Mesendoderm (in vitro differentiated cells): ENCODE data around the gene GRK4.

ENCODE experiments used
- DNase-seq: peaks from one replicate; pipeline ENCODE4 v3.0.0; 2013
- H2AK5ac ChIP-seq: 2 replicates; pipeline ENCODE4 v1.6.1; 2013; ENCODE audit warnings: low read length, inconsistent platforms
- H2BK120ac ChIP-seq: 2 replicates; pipeline ENCODE4 v1.6.1; 2013; ENCODE audit warnings: low read depth, mild to moderate bottlenecking, low read length, moderate library complexity, mixed read lengths
- H2BK15ac ChIP-seq: replicated peaks from 2 replicates; pipeline ENCODE4 v1.6.1; 2013; ENCODE audit warnings: low read depth, mild to moderate bottlenecking, moderate library complexity
- H2BK5ac ChIP-seq: 2 replicates; pipeline ENCODE4 v1.6.1; 2013; ENCODE audit warnings: low read length, inconsistent platforms
- H3K18ac ChIP-seq: 2 replicates; pipeline ENCODE4 v1.6.1; 2013; ENCODE audit warnings: mild to moderate bottlenecking, low read length, mixed read lengths
- H3K23ac ChIP-seq: one replicate; pipeline ENCODE4 v1.6.1; 2013; ENCODE audit warnings: low read length
- H3K27ac ChIP-seq: 2 replicates; pipeline ENCODE4 v1.5.1; 2013; ENCODE audit warnings: low read depth, mild to moderate bottlenecking, inconsistent platforms, low read length, moderate library complexity
- H3K27me3 ChIP-seq: 2 replicates; pipeline ENCODE4 v1.6.1; 2013; ENCODE audit warnings: low read length, control low read depth, mild to moderate bottlenecking, inconsistent platforms; ENCODE audit not compliant: insufficient read depth, poor library complexity
- H3K36me3 ChIP-seq: 2 replicates; pipeline ENCODE4 v1.6.1; 2013; ENCODE audit warnings: low read length, inconsistent platforms; ENCODE audit not compliant: control insufficient read depth, insufficient read depth
- H3K4ac ChIP-seq: one replicate; pipeline ENCODE4 v1.6.1; 2013; ENCODE audit warnings: low read depth, mild to moderate bottlenecking, low read length, moderate library complexity
- H3K4me1 ChIP-seq: 2 replicates; pipeline ENCODE4 v1.6.1; 2013; ENCODE audit warnings: low read depth, low read length, inconsistent platforms; ENCODE audit not compliant: control insufficient read depth
- H3K4me2 ChIP-seq: 2 replicates; pipeline ENCODE4 v1.6.1; 2013; ENCODE audit warnings: low read length
- H3K4me3 ChIP-seq: 2 replicates; pipeline ENCODE4 v1.5.1; 2013; ENCODE audit warnings: mild to moderate bottlenecking, low read length
- H3K56ac ChIP-seq: one replicate; pipeline ENCODE4 v1.6.1; 2013; ENCODE audit warnings: low read length
- H3K79me1 ChIP-seq: 2 replicates; pipeline ENCODE4 v1.6.1; 2013; ENCODE audit warnings: low read length, inconsistent platforms
- H3K79me2 ChIP-seq: 2 replicates; pipeline ENCODE4 v1.6.1; 2013; ENCODE audit warnings: mild to moderate bottlenecking, low read length; ENCODE audit not compliant: control insufficient read depth, insufficient read depth
- H3K9ac ChIP-seq: 2 replicates; pipeline ENCODE4 v1.6.1; 2013; ENCODE audit warnings: low read length, inconsistent platforms
- H4K5ac ChIP-seq: one replicate; pipeline ENCODE4 v1.6.1; 2013; ENCODE audit warnings: low read length
- H4K8ac ChIP-seq: one replicate; pipeline ENCODE4 v1.6.1; 2013; ENCODE audit warnings: low read depth, mild to moderate bottlenecking, control low read depth, low read length, moderate library complexity
- WGBS: extraction: QIAGEN DNeasy Blood & Tissue Kit; methylation state at CpG from one replicate; pipeline ENCODE4 v1.1.7; 2013; ENCODE audit warnings: low lambda C conversion rate, missing lambda C conversion rate; ENCODE audit not compliant: insufficient coverage; ENCODE audit errors: extremely low coverage; 5-methylcytosine and 5-hydroxymethylcytosine counted together

GRK4 gene

DNA sequence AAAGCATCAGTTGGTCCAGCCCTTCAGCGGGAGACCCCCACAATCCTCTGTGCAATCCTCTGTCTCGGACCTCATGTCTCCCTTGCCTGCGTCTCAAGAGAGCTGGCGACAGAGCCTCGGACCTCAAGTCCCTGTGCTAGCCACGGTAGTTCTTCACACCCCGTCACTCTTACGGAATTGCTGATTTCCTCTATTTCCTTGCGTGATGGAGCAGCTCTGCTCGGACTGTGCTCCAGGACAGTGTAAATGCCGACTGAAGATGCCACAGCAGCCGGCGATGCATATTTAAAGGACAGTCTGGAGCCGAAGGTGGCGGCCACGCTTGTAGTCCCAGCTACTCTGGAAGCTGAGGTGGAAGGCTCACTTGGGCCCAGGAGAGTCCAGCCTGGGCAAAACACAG lies 1.9 kb downstream of the GRK4 start:
- no peak overlapping the region for H4K5ac ChIP-seq
- H3K23ac ChIP-seq, result no peak overlapping the region
- H2BK120ac ChIP-seq, result no peak overlapping the region
- H3K27me3 ChIP-seq, result no peaks in the 10 kb centered on the region
- H3K56ac ChIP-seq, result no peak overlapping the region
- no peak overlapping the region for H3K18ac ChIP-seq
- peaks cover 15% of the 10 kb centered on the region for H3K79me2 ChIP-seq
- no peak overlapping the region for H2AK5ac ChIP-seq
- H2BK5ac ChIP-seq, result no peak overlapping the region
- H4K8ac ChIP-seq, result no peak overlapping the region
- H3K9ac ChIP-seq, result no peak overlapping the region
- WGBS, result no CpG with 5 or more reads among the region's 16 CpGs
- no peak overlapping the region for H3K4me2 ChIP-seq
- no peak for DNase-seq
- no peak overlapping the region for H2BK15ac ChIP-seq
- H3K27ac ChIP-seq, result no peak overlapping the region
- no peaks in the 10 kb centered on the region for H3K4me1 ChIP-seq
- no peaks in the 10 kb centered on the region for H3K36me3 ChIP-seq
- no peak overlapping the region for H3K4me3 ChIP-seq
- no peak overlapping the region for H3K4ac ChIP-seq
- peaks cover 5% of the 10 kb centered on the region for H3K79me1 ChIP-seq

DNA sequence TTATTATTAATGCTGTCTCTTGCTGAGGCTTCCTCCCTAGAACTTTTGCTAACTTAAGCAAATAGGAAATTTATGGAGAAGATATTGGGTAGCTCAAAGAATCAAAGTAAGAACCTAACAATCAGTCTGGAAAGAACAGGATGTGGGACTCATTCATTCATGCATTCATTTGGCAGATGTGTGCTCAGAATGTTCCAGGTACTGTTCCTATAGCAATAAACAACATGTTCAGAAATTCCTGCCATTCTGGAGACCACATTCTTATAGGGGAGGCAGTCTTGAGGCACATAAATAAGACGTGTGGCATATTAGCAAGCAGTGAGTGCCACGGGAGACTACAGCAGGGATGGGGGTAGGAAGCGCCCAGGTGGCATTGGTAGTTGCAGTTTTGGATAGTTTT lies 5.0 kb downstream of the GRK4 start:
- Histone ChIP-seq H4K5ac (no peak overlapping the region), H3K27ac (no peak overlapping the region), H3K18ac (no peak overlapping the region), H3K4me1 (no peaks in the 10 kb centered on the region), H3K9ac (no peak overlapping the region), H3K4me2 (no peak overlapping the region), H3K4me3 (no peak overlapping the region), H4K8ac (no peak overlapping the region), H2AK5ac (no peak overlapping the region), H2BK5ac (no peak overlapping the region), H2BK120ac (no peak overlapping the region), H3K27me3 (no peaks in the 10 kb centered on the region), H3K79me1 (no peaks in the 10 kb centered on the region), H3K4ac (no peak overlapping the region), H3K36me3 (no peaks in the 10 kb centered on the region), H2BK15ac (no peak overlapping the region), H3K79me2 (no peaks in the 10 kb centered on the region), H3K56ac (no peak overlapping the region), H3K23ac (no peak overlapping the region)
- no peak for DNase-seq
- WGBS, result no CpG with 5 or more reads among the region's 3 CpGs

DNA sequence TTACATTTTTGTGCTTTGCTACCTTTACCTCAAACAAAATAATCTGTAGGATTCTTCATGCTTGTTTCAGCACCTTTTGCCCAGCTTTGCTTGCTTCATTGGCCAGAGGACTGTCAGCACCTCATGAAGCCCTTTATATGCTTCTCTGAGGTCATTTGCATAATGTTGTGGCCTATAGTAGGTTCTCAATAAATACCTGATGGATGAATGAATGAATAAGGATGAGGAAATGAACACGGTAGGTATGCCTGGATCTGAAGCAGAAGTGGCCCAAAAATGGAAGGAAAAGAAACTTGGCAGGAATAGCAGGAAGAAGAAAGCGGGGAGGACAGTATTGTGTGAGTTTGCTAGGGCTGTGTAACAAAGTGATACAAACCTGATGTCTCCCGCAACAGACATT lies 7.9 kb downstream of the GRK4 start:
- H3K79me2 ChIP-seq, result no peaks in the 10 kb centered on the region
- H2BK15ac ChIP-seq, result no peak overlapping the region
- H2AK5ac ChIP-seq, result no peak overlapping the region
- H3K36me3 ChIP-seq, result no peaks in the 10 kb centered on the region
- H3K4me2 ChIP-seq, result no peak overlapping the region
- no peak overlapping the region for H2BK5ac ChIP-seq
- no peak for DNase-seq
- H3K79me1 ChIP-seq, result no peaks in the 10 kb centered on the region
- no CpG with 5 or more reads among the region's 3 CpGs for WGBS
- no peak overlapping the region for H3K4ac ChIP-seq
- H3K4me3 ChIP-seq, result no peak overlapping the region
- no peak overlapping the region for H4K8ac ChIP-seq
- no peak overlapping the region for H4K5ac ChIP-seq
- no peak overlapping the region for H3K56ac ChIP-seq
- no peak overlapping the region for H3K23ac ChIP-seq
- no peak overlapping the region for H2BK120ac ChIP-seq
- no peak overlapping the region for H3K9ac ChIP-seq
- no peaks in the 10 kb centered on the region for H3K27me3 ChIP-seq
- H3K4me1 ChIP-seq, result no peaks in the 10 kb centered on the region
- no peak overlapping the region for H3K18ac ChIP-seq
- no peak overlapping the region for H3K27ac ChIP-seq

DNA sequence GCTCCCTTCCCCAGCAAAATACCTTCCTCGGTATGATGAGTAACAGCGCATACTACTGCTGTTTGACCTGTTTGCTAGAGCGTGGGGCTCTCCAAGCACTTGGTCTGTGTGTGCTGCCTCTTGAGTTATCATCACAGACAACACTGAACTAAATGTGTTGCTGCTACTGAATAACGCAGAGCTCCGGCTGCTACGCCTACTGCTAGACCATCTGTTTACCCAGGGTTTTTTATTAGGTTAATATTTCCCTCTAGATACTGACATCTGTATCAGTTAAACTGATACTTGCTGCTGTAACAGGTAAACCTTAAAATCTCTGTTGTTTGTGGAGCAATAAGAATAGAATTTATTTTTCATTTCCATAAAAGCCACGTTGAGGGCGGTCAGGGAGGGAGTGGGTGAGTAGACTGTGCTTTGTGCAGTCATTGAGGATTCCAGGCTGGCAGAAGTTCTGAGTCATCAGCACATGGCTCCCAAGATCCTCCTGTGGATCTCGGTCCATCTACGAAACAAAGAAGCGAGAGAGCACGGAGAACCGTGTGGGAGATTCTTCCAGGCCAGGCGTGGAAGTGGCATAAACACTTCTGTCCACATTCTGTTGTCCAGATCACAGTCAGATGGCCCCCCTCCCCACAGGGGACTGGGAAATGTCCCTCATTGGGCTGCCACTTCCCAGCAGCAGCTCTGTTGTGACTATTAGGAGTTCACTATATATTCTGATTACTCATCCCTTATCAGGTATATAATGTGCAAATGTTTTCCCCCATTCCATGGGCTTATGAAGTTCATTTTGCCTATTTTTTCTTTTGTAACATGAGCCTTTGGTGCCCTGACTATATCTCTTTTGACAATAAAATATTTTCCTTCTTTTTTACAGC lies 14.1 kb downstream of the GRK4 start:
- Histone ChIP-seq H2AK5ac (no peak overlapping the region), H3K9ac (no peak overlapping the region), H3K56ac (no peak overlapping the region), H2BK15ac (no peak overlapping the region), H2BK120ac (no peak overlapping the region), H3K4me1 (no peaks in the 10 kb centered on the region), H3K4me2 (no peak overlapping the region), H3K36me3 (no peaks in the 10 kb centered on the region), H3K18ac (no peak overlapping the region), H3K79me2 (no peaks in the 10 kb centered on the region), H3K27me3 (no peaks in the 10 kb centered on the region), H4K8ac (no peak overlapping the region), H3K4me3 (no peak overlapping the region), H3K27ac (no peak overlapping the region), H2BK5ac (no peak overlapping the region), H3K4ac (no peak overlapping the region), H4K5ac (no peak overlapping the region), H3K79me1 (no peaks in the 10 kb centered on the region), H3K23ac (no peak overlapping the region)
- peak; percentile 30 for DNase-seq
- no CpG with 5 or more reads among the region's 14 CpGs for WGBS

DNA sequence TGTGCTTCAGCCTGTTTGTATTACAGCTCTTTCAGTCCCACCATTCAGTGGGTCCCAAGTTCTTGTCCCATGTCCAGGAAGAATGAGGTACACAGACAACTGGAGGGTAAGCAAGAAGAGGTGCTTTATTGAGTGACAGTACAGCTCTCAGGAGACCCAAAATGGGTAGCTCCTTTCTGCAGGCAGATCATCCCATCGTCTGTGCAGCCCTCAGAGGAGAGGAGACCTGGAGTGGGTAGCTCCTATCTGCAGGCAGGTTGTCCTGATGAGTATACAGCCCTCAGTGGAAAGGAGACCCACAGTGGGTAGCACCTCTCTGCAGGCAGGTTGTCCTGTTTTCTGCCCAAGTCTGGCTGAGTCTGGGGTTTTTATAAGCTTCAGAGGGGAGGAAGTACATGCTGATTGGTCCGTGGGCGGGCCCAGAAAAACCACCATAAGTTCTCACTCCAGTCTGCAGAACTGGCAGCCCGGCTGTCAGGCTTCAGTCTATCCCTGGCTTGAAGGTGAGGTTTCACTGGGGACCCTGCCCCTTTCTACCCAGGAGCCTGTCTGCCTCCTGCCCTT lies 18.0 kb downstream of the GRK4 start:
- H3K27me3 ChIP-seq, result no peaks in the 10 kb centered on the region
- H3K79me1 ChIP-seq, result no peaks in the 10 kb centered on the region
- H4K8ac ChIP-seq, result no peak overlapping the region
- no peak overlapping the region for H2BK5ac ChIP-seq
- no peaks in the 10 kb centered on the region for H3K79me2 ChIP-seq
- no peak overlapping the region for H3K4ac ChIP-seq
- no peak overlapping the region for H2BK120ac ChIP-seq
- H3K23ac ChIP-seq, result no peak overlapping the region
- H2BK15ac ChIP-seq, result no peak overlapping the region
- H3K4me3 ChIP-seq, result no peak overlapping the region
- H3K4me2 ChIP-seq, result no peak overlapping the region
- DNase-seq, result peak; percentile 18
- H3K18ac ChIP-seq, result no peak overlapping the region
- no peak overlapping the region for H3K56ac ChIP-seq
- no peak overlapping the region for H3K27ac ChIP-seq
- H3K4me1 ChIP-seq, result no peaks in the 10 kb centered on the region
- no peaks in the 10 kb centered on the region for H3K36me3 ChIP-seq
- no CpG with 5 or more reads among the region's 4 CpGs for WGBS
- no peak overlapping the region for H2AK5ac ChIP-seq
- H4K5ac ChIP-seq, result no peak overlapping the region
- H3K9ac ChIP-seq, result no peak overlapping the region
